GM19035 (cell line): ENCODE data around the gene CTAG1B.
"Not testable (repeated sequence)": the region's sequence is repeated elsewhere in the genome, so short reads cannot be mapped to it uniquely, and the experiment has no call there.

Experiments
- ATAC-seq: cut with Tn5 transposase; IDR thresholded peaks from one replicate; pipeline ENCODE4 v1.9.1; 2021; ENCODE audit not compliant: unreplicated experiment

Gene CTAG1B

GRCh38 chrX:154590415-154590814 lies 28.7 kb downstream of the CTAG1B start:
- ATAC-seq = not testable (repeated sequence)

DNA sequence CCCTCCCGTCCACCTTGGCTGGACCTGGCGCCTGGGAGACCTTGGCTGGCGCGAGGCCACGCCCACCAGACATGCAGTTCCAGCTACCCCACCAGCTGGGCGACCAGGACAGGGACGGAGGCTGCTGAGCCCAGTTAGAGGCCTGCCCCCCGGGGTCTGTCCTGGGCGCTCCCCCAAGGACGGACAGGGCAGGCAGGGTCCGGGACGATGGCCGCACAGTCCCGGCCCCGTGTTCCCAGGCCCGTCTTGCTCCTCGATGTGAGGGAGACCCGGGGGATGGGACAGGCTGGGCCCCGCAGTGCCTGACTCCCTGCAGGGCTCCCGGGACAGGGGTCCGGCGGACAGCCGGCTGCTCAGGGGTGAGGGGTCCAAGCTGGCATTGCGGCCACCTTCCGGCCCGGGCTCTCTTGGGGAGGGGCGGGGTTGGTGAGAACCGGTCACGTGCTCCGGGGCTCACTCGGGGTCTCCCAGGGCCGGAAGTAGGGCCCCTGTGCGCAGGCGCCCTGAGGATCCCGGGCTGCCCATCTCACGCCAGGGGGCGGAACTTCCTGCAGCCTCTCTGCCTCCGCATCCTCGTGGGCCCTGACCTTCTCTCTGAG lies 34.4 kb downstream of the CTAG1B start, which contains the start of gene CTAG1A:
Gene CTAG1A (plus strand): TSS at position 549 of the 599 bp plus-strand sequence. CDS start 74 bp downstream, outside the sequence.
- ATAC-seq = not testable (repeated sequence)

DNA sequence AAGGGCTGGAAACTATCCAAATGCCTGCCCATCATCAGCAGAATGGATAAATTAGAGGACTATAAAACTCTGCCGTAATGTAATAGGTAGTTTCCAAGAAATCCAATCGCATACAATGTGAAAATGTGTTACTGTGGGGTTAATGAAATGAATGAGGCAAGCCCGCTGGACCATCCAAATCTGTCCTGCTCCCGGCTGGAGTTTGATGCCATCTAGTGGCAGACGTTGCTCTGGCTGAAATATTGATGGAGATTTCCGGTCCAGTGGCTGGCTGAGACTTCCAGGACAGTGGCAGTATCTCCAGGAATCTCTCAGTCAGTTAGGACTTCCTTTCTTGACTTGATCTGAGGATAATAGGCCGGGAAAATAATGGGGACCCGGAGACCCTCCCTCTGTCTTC lies 36.1 kb downstream of the CTAG1B start:
- ATAC-seq = not testable (repeated sequence)

GRCh38 chrX:154575076-154575475 lies 44.0 kb downstream of the CTAG1B start:
- not testable (repeated sequence) for ATAC-seq

GRCh38 chrX:154573061-154573460 lies 46.0 kb downstream of the CTAG1B start:
- not testable (repeated sequence) for ATAC-seq

DNA sequence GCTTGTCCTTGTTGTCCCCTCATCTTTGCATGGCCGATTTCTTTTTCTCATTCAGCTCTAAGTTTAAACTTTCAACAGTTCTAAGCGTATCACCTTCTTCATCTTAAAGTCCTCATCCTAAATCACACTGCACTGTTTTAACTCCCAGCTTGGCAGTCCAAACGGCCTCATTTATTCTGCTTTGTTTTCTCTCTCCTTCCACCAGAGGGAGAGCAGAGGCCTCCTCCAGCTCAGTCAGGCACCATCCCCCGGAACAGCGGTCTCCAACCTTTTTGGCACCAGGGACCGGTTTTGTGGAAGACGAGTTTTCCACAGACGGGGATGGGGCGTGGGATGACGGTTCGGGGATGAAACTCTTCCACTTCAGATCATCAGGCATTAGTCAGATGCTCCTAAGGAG lies 48.7 kb downstream of the CTAG1B start:
- ATAC-seq = not testable (repeated sequence)
